HepG2 (cell line): Measurements from ENCODE around the gene CHAF1A. TPM values are rescaled to one million over a fixed set of nuclear protein-coding genes. Genes with fewer than 3 reads are reported as not detected.

Experiments
- AGO1 ChIP-seq: fragments of 200-400 bp; formaldehyde crosslinking; IDR thresholded peaks from 2 replicates; pipeline ENCODE4 v1.6.1; 2017; ENCODE audit warnings: mild to moderate bottlenecking, low read depth, low read length, moderate library complexity; ENCODE audit not compliant: poor library complexity, severe bottlenecking
- KDM3A ChIP-seq: IDR thresholded peaks from 2 replicates; pipeline ENCODE4 v1.6.1; 2018; ENCODE audit warnings: low read depth, missing compliant biosample characterization
- KDM6A ChIP-seq: IDR thresholded peaks from 2 replicates; pipeline ENCODE4 v1.6.1; 2016; ENCODE audit warnings: low read depth
- MATR3 ChIP-seq: sonication (generic); formaldehyde crosslinking; IDR thresholded peaks from 2 replicates; pipeline ENCODE4 v1.4.0; 2020; ENCODE audit warnings: missing genetic modification reagents
- MXD4 ChIP-seq: IDR thresholded peaks from 2 replicates; pipeline ENCODE4 v1.6.1; 2016; ENCODE audit warnings: mild to moderate bottlenecking, missing biosample characterization, missing genetic modification reagents
- RBFOX2 ChIP-seq: fragments of 200-400 bp; formaldehyde crosslinking; IDR thresholded peaks from 2 replicates; pipeline ENCODE4 v1.6.1; 2017; ENCODE audit warnings: low read depth, mild to moderate bottlenecking, low read length
- RORA ChIP-seq: sonication (generic); formaldehyde crosslinking; IDR thresholded peaks from 2 replicates; pipeline ENCODE4 v1.5.0; 2020; ENCODE audit warnings: mild to moderate bottlenecking, missing genetic modification reagents, moderate library complexity
- SPEN ChIP-seq: sonication (generic); formaldehyde crosslinking; IDR thresholded peaks from 2 replicates; pipeline ENCODE4 v1.5.1; 2020; ENCODE audit warnings: low read depth, mild to moderate bottlenecking, missing genetic modification reagents
- TMF1 ChIP-seq: sonication (generic); formaldehyde crosslinking; IDR thresholded peaks from 2 replicates; pipeline ENCODE4 v1.8.1; 2022; ENCODE audit warnings: low read depth, missing genetic modification reagents
- TSC22D2 ChIP-seq: sonication (generic); formaldehyde crosslinking; IDR thresholded peaks from 2 replicates; pipeline ENCODE4 v1.5.1; 2020; ENCODE audit warnings: missing genetic modification reagents, mild to moderate bottlenecking, borderline replicate concordance
- ZBTB39 ChIP-seq: sonication (generic); formaldehyde crosslinking; IDR thresholded peaks from 2 replicates; pipeline ENCODE4 v1.5.0; 2020; ENCODE audit warnings: missing genetic modification reagents
- ZBTB43 ChIP-seq: sonication (generic); formaldehyde crosslinking; conservative IDR thresholded peaks from 2 replicates; pipeline ENCODE4 v1.4.0; 2020; ENCODE audit warnings: missing genetic modification reagents
- ZFP62 ChIP-seq: sonication (generic); formaldehyde crosslinking; IDR thresholded peaks from 2 replicates; pipeline ENCODE4 v1.4.0; 2020; ENCODE audit warnings: missing genetic modification reagents
- ZNF274 ChIP-seq: sonication (generic); formaldehyde crosslinking; IDR thresholded peaks from 2 replicates; pipeline ENCODE4 v1.5.1; 2020; ENCODE audit warnings: mild to moderate bottlenecking, missing genetic modification reagents
- ZNF687 ChIP-seq: sonication (generic); formaldehyde crosslinking; IDR thresholded peaks from 2 replicates; pipeline ENCODE4 v1.5.1; 2020; ENCODE audit warnings: mild to moderate bottlenecking, missing genetic modification reagents, moderate library complexity
- polyA plus RNA-seq, 8 experiments: library from polyadenylated mRNA; depleted of rRNA in 3 of 8; stranded (reverse) in 7 of 8; unstranded in 1 of 8; fragments of >200 nt; fragmentation: Illumina TruSeq in 4 of 8; extraction: Trizol in 4 of 8; gene quantifications; 2 replicates each; pipeline versions ENCODE4 v1.2.1 to v1.2.3, GENCODE V29; 2011 to 2016; ENCODE audit warnings: low read depth in 4 of 8, missing spikeins in 1 of 8, mixed read lengths in 1 of 8; ENCODE audit not compliant: insufficient read depth in 1 of 8
- total RNA-seq, 5 experiments: library from RNA; depleted of rRNA; stranded (reverse); fragments of >200 nt; fragmentation: Illumina TruSeq; extraction: Trizol; gene quantifications; 2 replicates each; pipeline ENCODE4 v1.2.3, GENCODE V29; 2016; ENCODE audit warnings: low read depth in 1 of 5
- TF ChIP-seq, protein P1 (sequence below): sonication (generic); formaldehyde crosslinking; IDR thresholded peaks from 2 replicates; pipeline ENCODE4 v1.4.0; 2020; ENCODE audit warnings: missing genetic modification reagents
- TF ChIP-seq, protein P2 (sequence below): sonication (generic); formaldehyde crosslinking; conservative IDR thresholded peaks from 2 replicates; pipeline ENCODE4 v1.8.0; 2022; ENCODE audit warnings: mild to moderate bottlenecking, moderate library complexity, missing genetic modification reagents

Gene CHAF1A
- total and polyA plus RNA-seq, 2 of the 13 experiments (the other 11 are each of a cell fraction or from before 2014, with no cell fraction given) = 11.0 to 34.8 TPM

DNA sequence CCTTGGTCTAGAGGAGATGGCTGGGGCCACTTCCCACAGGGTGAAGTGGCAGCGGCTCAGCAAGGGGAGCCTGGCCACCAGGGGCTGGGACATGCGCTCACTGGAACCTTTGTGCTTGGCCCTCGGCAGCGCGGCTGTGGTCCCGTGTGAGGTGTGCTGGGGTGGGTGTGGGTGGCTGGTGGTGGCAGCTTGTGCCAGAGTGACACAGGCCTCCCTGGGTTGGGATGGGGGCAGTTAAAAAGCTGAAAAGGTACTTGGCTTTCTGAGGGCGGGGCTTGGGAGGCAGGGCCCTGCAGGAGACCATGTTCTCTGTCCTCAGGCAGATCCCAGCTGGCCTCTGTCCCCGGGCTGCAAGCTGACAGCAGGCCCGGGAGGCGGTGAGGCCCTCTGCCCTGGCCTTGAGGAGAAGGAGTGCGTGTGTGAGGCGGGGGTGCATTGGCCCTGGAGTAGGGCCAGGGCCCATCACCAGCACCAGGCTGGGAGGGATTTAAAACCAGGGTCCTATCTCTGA lies 41.7 kb upstream of the CHAF1A start (continued):
- TF ChIP-seq ZNF687 (peak; percentile 27; the same call in 1 of the 2 replicates), RORA (CRISPR knock-in tag) (no peak), TSC22D2 (CRISPR knock-in tag) (no peak), MATR3 (CRISPR knock-in tag) (no peak), ZFP62 (no peak), RBFOX2 (peak; percentile 58; the same call in 1 of the 2 replicates), KDM6A (CRISPR knock-in tag) (no peak), MXD4 (CRISPR knock-in tag) (no peak), AGO1 (peak; percentile 87), KDM3A (CRISPR knock-in tag) (no peak), ZNF274 (no peak), TMF1 (CRISPR knock-in tag) (no peak), ZBTB43 (no peak), SPEN (CRISPR knock-in tag) (no peak), ZBTB39 (CRISPR knock-in tag) (no peak)
- TF ChIP-seq, protein P1, sequence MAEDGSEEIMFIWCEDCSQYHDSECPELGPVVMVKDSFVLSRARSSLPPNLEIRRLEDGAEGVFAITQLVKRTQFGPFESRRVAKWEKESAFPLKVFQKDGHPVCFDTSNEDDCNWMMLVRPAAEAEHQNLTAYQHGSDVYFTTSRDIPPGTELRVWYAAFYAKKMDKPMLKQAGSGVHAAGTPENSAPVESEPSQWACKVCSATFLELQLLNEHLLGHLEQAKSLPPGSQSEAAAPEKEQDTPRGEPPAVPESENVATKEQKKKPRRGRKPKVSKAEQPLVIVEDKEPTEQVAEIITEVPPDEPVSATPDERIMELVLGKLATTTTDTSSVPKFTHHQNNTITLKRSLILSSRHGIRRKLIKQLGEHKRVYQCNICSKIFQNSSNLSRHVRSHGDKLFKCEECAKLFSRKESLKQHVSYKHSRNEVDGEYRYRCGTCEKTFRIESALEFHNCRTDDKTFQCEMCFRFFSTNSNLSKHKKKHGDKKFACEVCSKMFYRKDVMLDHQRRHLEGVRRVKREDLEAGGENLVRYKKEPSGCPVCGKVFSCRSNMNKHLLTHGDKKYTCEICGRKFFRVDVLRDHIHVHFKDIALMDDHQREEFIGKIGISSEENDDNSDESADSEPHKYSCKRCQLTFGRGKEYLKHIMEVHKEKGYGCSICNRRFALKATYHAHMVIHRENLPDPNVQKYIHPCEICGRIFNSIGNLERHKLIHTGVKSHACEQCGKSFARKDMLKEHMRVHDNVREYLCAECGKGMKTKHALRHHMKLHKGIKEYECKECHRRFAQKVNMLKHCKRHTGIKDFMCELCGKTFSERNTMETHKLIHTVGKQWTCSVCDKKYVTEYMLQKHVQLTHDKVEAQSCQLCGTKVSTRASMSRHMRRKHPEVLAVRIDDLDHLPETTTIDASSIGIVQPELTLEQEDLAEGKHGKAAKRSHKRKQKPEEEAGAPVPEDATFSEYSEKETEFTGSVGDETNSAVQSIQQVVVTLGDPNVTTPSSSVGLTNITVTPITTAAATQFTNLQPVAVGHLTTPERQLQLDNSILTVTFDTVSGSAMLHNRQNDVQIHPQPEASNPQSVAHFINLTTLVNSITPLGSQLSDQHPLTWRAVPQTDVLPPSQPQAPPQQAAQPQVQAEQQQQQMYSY (CRISPR knock-in tag) = no peak
- TF ChIP-seq, protein P2, sequence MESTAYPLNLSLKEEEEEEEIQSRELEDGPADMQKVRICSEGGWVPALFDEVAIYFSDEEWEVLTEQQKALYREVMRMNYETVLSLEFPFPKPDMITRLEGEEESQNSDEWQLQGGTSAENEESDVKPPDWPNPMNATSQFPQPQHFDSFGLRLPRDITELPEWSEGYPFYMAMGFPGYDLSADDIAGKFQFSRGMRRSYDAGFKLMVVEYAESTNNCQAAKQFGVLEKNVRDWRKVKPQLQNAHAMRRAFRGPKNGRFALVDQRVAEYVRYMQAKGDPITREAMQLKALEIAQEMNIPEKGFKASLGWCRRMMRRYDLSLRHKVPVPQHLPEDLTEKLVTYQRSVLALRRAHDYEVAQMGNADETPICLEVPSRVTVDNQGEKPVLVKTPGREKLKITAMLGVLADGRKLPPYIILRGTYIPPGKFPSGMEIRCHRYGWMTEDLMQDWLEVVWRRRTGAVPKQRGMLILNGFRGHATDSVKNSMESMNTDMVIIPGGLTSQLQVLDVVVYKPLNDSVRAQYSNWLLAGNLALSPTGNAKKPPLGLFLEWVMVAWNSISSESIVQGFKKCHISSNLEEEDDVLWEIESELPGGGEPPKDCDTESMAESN (CRISPR knock-in tag) = no peak
